ENCODE data around the gene DUSP12.
A peak's percentile ranks its signal among the peaks of the same experiment; 100 is the strongest.

Gene DUSP12

DNA sequence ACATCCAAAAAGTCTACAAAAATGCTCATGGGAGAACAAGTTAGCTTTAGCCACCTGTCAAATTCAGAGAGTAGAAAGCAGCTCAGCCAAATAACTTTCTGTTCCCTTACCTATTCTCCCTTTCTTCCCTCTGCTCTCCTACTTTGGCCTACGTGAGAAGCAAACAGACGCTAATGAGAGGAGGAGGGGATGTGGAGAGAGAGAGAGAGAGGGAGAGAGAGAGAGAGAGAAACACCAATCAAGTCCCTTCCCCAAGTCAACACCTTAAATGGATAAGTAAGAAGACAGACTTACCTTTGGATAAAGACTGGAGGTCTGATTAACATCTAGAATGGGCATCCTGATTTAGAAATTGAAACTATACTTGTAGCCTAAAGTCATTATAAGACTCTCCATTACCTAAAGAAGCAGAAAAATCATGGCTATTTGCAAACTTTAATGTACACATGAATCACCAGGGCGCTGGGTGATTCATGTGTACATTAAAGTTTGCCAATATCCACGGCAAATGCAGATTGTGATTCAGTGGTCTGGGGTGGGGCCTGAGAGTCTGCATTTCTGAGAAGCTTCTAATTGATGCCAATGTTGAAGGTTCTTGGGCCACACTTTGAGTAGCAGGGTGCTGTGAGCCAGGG lies 13.1 kb upstream of the DUSP12 start:
- Histone ChIP-seq H3K36me3 (ENCODE audit: insufficient read depth, insufficient read length, low read length) (no peaks in the 10 kb centered on the region), H3K4me3 (ENCODE audit: insufficient read length, low read depth) (no peak overlapping the region), H3K4me1 (ENCODE audit: insufficient read depth, insufficient read length) (no peaks in the 10 kb centered on the region), H3K9me3 (ENCODE audit: insufficient read depth, low read length) (no peaks in the 10 kb centered on the region), H3K27me3 (ENCODE audit: insufficient read depth, insufficient read length) (peaks cover 3% of the 10 kb centered on the region), H3K9ac (ENCODE audit: insufficient read length, low read depth) (no peak overlapping the region)
- peak; percentile 39 for DNase-seq (ENCODE audit: low read depth, low spot score)
- TF ChIP-seq SUZ12 (IDR thresholded peaks at IDR 0.05; ENCODE audit: extremely low read depth, insufficient read depth, insufficient read length), result no peak
- no peak for TF ChIP-seq ZNF274 (IDR thresholded peaks at IDR 0.05; ENCODE audit: low read depth, low read length)
- no peak for TF ChIP-seq YY1 (IDR thresholded peaks at IDR 0.05; ENCODE audit: insufficient read depth, insufficient read length)

- no peaks in the 10 kb centered on the region for H3K36me3 ChIP-seq (ENCODE audit: insufficient read depth, insufficient read length, low read length)
- TF ChIP-seq ZNF274 (IDR thresholded peaks at IDR 0.05; ENCODE audit: low read depth, low read length) (no peak), SUZ12 (IDR thresholded peaks at IDR 0.05; ENCODE audit: extremely low read depth, insufficient read depth, insufficient read length) (no peak), YY1 (IDR thresholded peaks at IDR 0.05; ENCODE audit: insufficient read depth, insufficient read length) (no peak)
- no peak overlapping the region for H3K9ac ChIP-seq (ENCODE audit: insufficient read length, low read depth)
- peak; percentile 90 for DNase-seq (ENCODE audit: low read depth, low spot score)
- no peaks in the 10 kb centered on the region for H3K4me1 ChIP-seq (ENCODE audit: insufficient read depth, insufficient read length)
- no peaks in the 10 kb centered on the region for H3K9me3 ChIP-seq (ENCODE audit: insufficient read depth, low read length)
- no peaks in the 10 kb centered on the region for H3K27me3 ChIP-seq (ENCODE audit: insufficient read depth, insufficient read length)
- no peak overlapping the region for H3K4me3 ChIP-seq (ENCODE audit: insufficient read length, low read depth)
Measured at GRCh38 chr1:161737625-161738024, 12.0 kb upstream of the DUSP12 start.

GRCh38 chr1:161738627-161739287 lies 10.8 kb upstream of the DUSP12 start:
- no peak overlapping the region for H3K4me3 ChIP-seq (ENCODE audit: insufficient read length, low read depth)
- no peaks in the 10 kb centered on the region for H3K36me3 ChIP-seq (ENCODE audit: insufficient read depth, insufficient read length, low read length)
- H3K27me3 ChIP-seq (ENCODE audit: insufficient read depth, insufficient read length), result no peaks in the 10 kb centered on the region
- DNase-seq (ENCODE audit: low read depth, low spot score), result peak; percentile 71
- no peaks in the 10 kb centered on the region for H3K9me3 ChIP-seq (ENCODE audit: insufficient read depth, low read length)
- TF ChIP-seq ZNF274 (IDR thresholded peaks at IDR 0.05; ENCODE audit: low read depth, low read length) (no peak), YY1 (IDR thresholded peaks at IDR 0.05; ENCODE audit: insufficient read depth, insufficient read length) (no peak), SUZ12 (IDR thresholded peaks at IDR 0.05; ENCODE audit: extremely low read depth, insufficient read depth, insufficient read length) (no peak)
- H3K4me1 ChIP-seq (ENCODE audit: insufficient read depth, insufficient read length), result no peaks in the 10 kb centered on the region
- H3K9ac ChIP-seq (ENCODE audit: insufficient read length, low read depth), result no peak overlapping the region

DNA sequence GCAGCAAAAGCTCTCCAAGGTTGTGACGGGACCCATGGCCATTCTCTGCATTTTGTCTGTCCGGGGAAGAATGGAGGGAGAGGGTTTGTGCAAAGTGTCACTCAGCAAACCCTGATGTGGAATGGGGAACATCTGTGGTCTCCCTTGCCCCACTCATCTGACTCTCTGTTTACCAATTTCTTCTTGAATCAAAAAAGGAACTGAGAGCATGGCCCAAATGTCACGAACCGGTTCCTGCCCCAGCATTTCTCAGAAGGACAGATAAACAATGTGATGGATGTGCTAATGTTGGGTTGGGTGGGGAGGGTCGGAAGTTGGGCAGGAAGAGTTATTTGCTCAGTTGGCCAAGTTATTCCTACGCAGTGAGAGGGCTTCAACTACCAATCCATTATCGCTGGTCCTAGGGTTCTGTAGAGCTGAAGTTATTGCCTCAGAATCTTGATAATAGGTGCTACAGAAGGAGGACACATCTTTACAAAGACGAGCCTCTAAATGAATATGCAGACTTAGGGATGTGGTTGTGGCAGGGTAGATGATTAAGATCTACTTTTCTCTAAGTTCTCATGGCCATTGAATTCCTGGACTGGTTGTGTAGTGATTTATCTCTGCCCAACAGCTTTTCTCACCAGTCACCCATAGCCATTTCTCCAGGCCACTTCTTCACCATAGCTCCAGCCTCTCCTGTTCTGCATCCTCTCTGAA lies 9.6 kb upstream of the DUSP12 start:
- no peak overlapping the region for H3K4me3 ChIP-seq (ENCODE audit: insufficient read length, low read depth)
- no peaks in the 10 kb centered on the region for H3K36me3 ChIP-seq (ENCODE audit: insufficient read depth, insufficient read length, low read length)
- no peaks in the 10 kb centered on the region for H3K27me3 ChIP-seq (ENCODE audit: insufficient read depth, insufficient read length)
- H3K4me1 ChIP-seq (ENCODE audit: insufficient read depth, insufficient read length), result no peaks in the 10 kb centered on the region
- H3K9ac ChIP-seq (ENCODE audit: insufficient read length, low read depth), result no peak overlapping the region
- H3K9me3 ChIP-seq (ENCODE audit: insufficient read depth, low read length), result no peaks in the 10 kb centered on the region
- no peak for DNase-seq (ENCODE audit: low read depth, low spot score)
- TF ChIP-seq YY1 (IDR thresholded peaks at IDR 0.05; ENCODE audit: insufficient read depth, insufficient read length) (no peak), ZNF274 (IDR thresholded peaks at IDR 0.05; ENCODE audit: low read depth, low read length) (no peak), SUZ12 (IDR thresholded peaks at IDR 0.05; ENCODE audit: extremely low read depth, insufficient read depth, insufficient read length) (no peak)

DNA sequence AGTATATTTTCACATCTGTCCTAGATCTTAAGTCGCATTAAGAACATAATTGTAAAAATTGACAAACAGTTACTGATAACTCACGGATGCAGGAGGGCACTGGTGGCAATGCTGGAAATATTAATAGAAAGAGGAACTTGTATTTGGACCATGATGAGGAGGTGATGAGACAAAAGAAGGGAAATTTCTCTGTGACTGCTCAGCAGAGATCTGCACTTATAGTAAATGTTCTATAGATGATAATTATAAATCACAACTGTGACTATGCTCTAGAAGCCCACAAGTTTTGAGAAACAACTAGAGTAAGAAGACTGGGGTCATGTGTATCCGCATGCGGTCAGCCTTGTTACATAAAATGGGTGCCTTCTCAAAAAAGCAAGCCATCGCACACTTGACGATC lies 8.7 kb upstream of the DUSP12 start:
- Histone ChIP-seq H3K9ac (ENCODE audit: insufficient read length, low read depth) (no peak overlapping the region), H3K4me1 (ENCODE audit: insufficient read depth, insufficient read length) (no peaks in the 10 kb centered on the region), H3K9me3 (ENCODE audit: insufficient read depth, low read length) (no peaks in the 10 kb centered on the region), H3K4me3 (ENCODE audit: insufficient read length, low read depth) (no peak overlapping the region), H3K36me3 (ENCODE audit: insufficient read depth, insufficient read length, low read length) (no peaks in the 10 kb centered on the region), H3K27me3 (ENCODE audit: insufficient read depth, insufficient read length) (no peaks in the 10 kb centered on the region)
- TF ChIP-seq SUZ12 (IDR thresholded peaks at IDR 0.05; ENCODE audit: extremely low read depth, insufficient read depth, insufficient read length) (no peak), ZNF274 (IDR thresholded peaks at IDR 0.05; ENCODE audit: low read depth, low read length) (no peak), YY1 (IDR thresholded peaks at IDR 0.05; ENCODE audit: insufficient read depth, insufficient read length) (no peak)
- DNase-seq (ENCODE audit: low read depth, low spot score), result no peak

- no peak for DNase-seq (ENCODE audit: low read depth, low spot score)
- Histone ChIP-seq H3K4me1 (ENCODE audit: insufficient read depth, insufficient read length) (no peaks in the 10 kb centered on the region), H3K9ac (ENCODE audit: insufficient read length, low read depth) (no peak overlapping the region), H3K27me3 (ENCODE audit: insufficient read depth, insufficient read length) (no peaks in the 10 kb centered on the region), H3K9me3 (ENCODE audit: insufficient read depth, low read length) (no peaks in the 10 kb centered on the region), H3K4me3 (ENCODE audit: insufficient read length, low read depth) (no peak overlapping the region), H3K36me3 (ENCODE audit: insufficient read depth, insufficient read length, low read length) (no peaks in the 10 kb centered on the region)
- TF ChIP-seq ZNF274 (IDR thresholded peaks at IDR 0.05; ENCODE audit: low read depth, low read length) (no peak), YY1 (IDR thresholded peaks at IDR 0.05; ENCODE audit: insufficient read depth, insufficient read length) (no peak), SUZ12 (IDR thresholded peaks at IDR 0.05; ENCODE audit: extremely low read depth, insufficient read depth, insufficient read length) (no peak)
Measured at GRCh38 chr1:161743231-161743630, 6.4 kb upstream of the DUSP12 start.

- no peak overlapping the region for H3K4me3 ChIP-seq (ENCODE audit: insufficient read length, low read depth)
- peaks cover 21% of the 10 kb centered on the region for H3K36me3 ChIP-seq (ENCODE audit: insufficient read depth, insufficient read length, low read length)
- TF ChIP-seq SUZ12 (IDR thresholded peaks at IDR 0.05; ENCODE audit: extremely low read depth, insufficient read depth, insufficient read length), result no peak
- TF ChIP-seq YY1 (IDR thresholded peaks at IDR 0.05; ENCODE audit: insufficient read depth, insufficient read length), result no peak
- no peak for TF ChIP-seq ZNF274 (IDR thresholded peaks at IDR 0.05; ENCODE audit: low read depth, low read length)
- DNase-seq (ENCODE audit: low read depth, low spot score), result no peak
- H3K9ac ChIP-seq (ENCODE audit: insufficient read length, low read depth), result no peak overlapping the region
- peaks cover 5% of the 10 kb centered on the region for H3K27me3 ChIP-seq (ENCODE audit: insufficient read depth, insufficient read length)
- no peaks in the 10 kb centered on the region; the same call in 1 of the 2 replicates for H3K9me3 ChIP-seq (ENCODE audit: insufficient read depth, low read length)
- no peaks in the 10 kb centered on the region for H3K4me1 ChIP-seq (ENCODE audit: insufficient read depth, insufficient read length)
Measured at GRCh38 chr1:161747801-161748200, 1.8 kb upstream of the DUSP12 start.

All from NT2/D1 (cell line).